Large intestine (tissue), 3 donors: ENCODE results near the gene TNFRSF18. TPM values are rescaled to one million over a fixed set of nuclear protein-coding genes. Genes with fewer than 3 reads are reported as not detected.
A peak's percentile ranks its signal among the peaks of the same experiment; 100 is the strongest.
"Not testable (repeated sequence)": the region's sequence is repeated elsewhere in the genome, so short reads cannot be mapped to it uniquely, and the experiment has no call there.

Experiments
- DNase-seq, 2 donors: peaks; one replicate each; pipeline versions ENCODE4 v3.0.0 to v3.0.0-alpha.2; 2013
- H3K27ac ChIP-seq: one replicate; pipeline ENCODE4 v1.5.1; 2013; ENCODE audit warnings: low read length
- H3K27me3 ChIP-seq: 2 replicates; pipeline ENCODE4 v1.6.1; 2013; ENCODE audit warnings: low read length; ENCODE audit not compliant: control insufficient read depth, insufficient read depth
- H3K36me3 ChIP-seq: 2 replicates; pipeline ENCODE4 v1.6.1; 2013; ENCODE audit warnings: low read length; ENCODE audit not compliant: control insufficient read depth, insufficient read depth
- H3K4me1 ChIP-seq: one replicate; pipeline ENCODE4 v1.6.1; 2013; ENCODE audit warnings: low read length; ENCODE audit not compliant: control insufficient read depth, insufficient read depth
- H3K4me3 ChIP-seq: one replicate; pipeline ENCODE4 v1.5.1; 2013; ENCODE audit warnings: low read length
- H3K9me3 ChIP-seq: one replicate; pipeline ENCODE4 v1.6.1; 2013; ENCODE audit warnings: mild to moderate bottlenecking, low read depth, low read length, moderate library complexity; ENCODE audit not compliant: control insufficient read depth
- WGBS: methylation state at CpG from one replicate; pipeline ENCODE4 v1.1.5; 2013; ENCODE audit warnings: low lambda C conversion rate; ENCODE audit not compliant: insufficient coverage; 5-methylcytosine and 5-hydroxymethylcytosine counted together
- polyA plus RNA-seq: library from polyadenylated mRNA; unstranded; fragments of 120-200 nt; gene quantifications from one replicate; pipeline ENCODE4 v1.2.1, GENCODE V29; 2013

TNFRSF18 gene
- polyA plus RNA-seq, 1 donor = 0.49 TPM

DNA sequence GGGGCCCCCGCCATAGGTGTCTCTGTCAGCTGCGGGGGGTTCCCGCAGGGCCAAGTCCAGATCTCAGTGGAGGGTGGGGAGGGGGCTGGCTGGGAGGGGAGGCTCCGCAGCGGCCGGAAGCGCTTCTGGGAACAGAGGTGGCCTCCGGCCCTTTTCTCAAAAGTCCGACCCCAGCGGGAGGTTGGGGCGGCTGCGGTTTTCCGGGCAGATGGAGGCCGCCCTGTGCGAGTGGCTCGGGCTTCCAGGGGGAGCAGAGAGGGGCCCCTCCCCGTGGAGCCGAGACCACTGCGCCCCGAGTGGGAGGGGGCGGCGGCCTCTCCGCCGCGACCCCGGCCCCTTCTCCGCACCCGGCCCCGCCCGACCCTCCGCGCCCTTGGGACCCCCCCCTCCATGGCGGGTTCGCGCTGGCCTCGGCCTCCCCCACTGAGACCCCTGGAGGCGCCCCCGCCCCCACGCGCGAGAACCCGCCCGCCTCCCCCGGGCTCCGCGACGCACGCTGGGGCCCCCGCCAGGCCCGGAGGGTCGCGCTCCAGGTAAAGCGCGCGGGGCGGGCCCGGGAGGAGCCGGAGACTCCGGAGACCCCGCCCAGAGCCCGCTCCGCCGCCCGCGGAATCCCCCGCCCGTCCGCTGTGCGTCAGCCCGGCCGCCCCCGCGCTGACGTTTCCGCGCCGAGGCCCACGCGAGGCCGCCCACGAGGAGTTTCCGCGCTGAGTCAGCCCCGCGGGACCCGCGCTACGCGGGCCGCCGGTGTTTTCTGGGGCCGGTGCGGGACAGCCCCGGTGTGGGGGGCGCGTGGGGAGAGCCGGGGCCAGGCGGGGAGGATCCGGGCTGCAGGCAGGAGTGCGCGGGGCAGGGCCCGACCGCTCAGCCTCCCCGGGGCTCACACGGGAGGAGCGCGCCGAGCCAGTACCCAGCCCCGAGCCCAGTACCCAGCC is 5.2 kb downstream of the TNFRSF18 start:
- peak; percentile 29 to 43 for DNase-seq
- no peaks in the 10 kb centered on the region for H3K36me3 ChIP-seq
- H3K9me3 ChIP-seq = peaks cover 10% of the 10 kb centered on the region
- no peak overlapping the region for H3K4me3 ChIP-seq
- H3K4me1 ChIP-seq = peaks cover 4% of the 10 kb centered on the region
- H3K27ac ChIP-seq = no peak overlapping the region
- WGBS = no CpG with 5 or more reads among the region's 109 CpGs
- H3K27me3 ChIP-seq = peaks cover 46% of the 10 kb centered on the region

DNA sequence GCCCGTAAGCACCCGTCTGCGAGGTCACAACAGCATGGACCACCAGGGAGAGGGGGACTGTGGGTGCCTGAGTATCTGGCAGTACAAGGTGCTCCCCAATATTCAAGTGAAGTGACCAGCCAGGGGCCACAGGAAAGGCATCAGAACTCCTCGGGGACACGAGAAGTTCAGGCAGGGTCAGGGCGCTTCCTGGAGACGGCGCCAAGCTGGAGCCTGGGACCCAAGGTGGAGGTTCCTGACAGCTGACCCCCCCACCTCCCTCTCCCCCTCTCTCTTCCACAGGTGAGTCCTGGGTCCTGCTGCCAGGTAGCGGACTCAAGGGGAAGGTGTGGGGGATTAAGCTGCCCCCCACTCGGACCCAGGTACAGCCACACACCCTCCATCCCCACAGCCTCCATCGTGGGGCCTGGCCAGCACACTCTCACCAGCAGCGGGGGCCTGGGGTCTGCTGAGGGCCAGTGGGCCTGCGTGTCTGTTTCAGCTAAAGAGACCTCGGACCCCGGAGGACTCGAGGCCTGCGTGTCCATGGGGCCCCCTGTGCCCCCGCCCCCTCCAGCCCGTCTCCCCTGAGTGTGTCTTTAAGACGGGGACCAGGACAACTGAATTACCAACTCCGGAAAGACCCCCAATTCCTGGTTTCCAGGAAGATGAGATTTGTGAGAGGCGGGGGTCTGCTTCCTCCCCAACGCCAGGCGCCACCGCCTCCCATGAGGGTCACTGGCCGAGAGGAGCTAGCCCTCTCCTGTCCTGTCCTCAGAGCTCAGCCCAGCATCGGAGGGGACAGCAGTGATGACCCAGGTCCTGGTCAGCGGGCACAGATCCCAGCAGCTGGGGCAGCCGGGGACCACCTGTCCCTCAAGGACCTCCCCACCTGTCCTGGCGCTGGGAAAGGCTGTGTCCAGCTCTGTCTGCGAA is 6.2 kb downstream of the TNFRSF18 start:
- no peak for DNase-seq
- Histone ChIP-seq H3K4me3 (no peak overlapping the region), H3K4me1 (peaks cover 3% of the 10 kb centered on the region), H3K36me3 (no peaks in the 10 kb centered on the region), H3K27ac (no peak overlapping the region), H3K9me3 (peaks cover 10% of the 10 kb centered on the region), H3K27me3 (peaks cover 37% of the 10 kb centered on the region)
- no CpG with 5 or more reads among the region's 31 CpGs for WGBS

DNA sequence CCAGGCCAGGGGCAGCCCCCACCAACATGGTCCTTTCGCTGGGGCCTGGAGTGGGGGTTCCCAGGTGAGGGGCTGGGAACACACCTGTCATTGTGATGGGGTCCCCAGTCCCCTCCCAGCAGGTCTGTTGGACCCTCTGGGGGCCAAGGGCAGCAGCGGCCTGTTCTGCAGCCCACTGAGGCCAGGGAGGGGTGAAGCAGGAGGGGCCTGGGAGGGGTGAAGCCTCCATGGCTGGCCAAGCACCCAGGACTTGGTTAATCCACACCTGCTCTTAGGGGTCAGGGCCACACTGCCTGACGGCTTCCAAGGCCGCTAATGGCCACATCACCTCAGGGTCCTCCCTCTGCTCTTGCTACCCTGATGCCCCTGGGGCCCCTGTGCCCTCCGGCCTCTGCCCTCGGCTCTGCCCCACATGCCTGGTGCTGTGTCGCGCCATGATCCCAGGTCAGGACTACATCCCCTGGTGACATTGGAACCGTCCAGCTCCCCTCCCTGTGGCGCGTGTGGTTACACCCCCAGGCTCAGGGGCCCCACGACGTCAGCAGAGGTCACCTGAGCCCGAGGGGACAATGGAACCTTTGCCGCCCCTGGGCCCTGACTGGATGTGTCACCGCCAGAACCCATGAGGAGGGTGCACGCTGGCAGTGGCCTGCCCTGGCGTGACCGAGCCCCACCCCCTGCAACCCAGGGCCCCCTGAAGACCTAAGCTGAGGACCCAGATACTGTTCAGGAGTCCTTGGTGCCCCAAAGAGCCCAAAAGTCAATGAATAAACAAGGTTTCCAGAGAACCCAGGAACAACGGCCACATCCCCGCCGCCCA is 7.0 kb downstream of the TNFRSF18 start:
- H3K4me1 ChIP-seq = peaks cover 3% of the 10 kb centered on the region
- H3K27ac ChIP-seq = no peak overlapping the region
- H3K36me3 ChIP-seq = no peaks in the 10 kb centered on the region
- no peak overlapping the region for H3K4me3 ChIP-seq
- peaks cover 35% of the 10 kb centered on the region for H3K27me3 ChIP-seq
- H3K9me3 ChIP-seq = peaks cover 10% of the 10 kb centered on the region
- no CpG with 5 or more reads among the region's 22 CpGs for WGBS
- DNase-seq = no peak

DNA sequence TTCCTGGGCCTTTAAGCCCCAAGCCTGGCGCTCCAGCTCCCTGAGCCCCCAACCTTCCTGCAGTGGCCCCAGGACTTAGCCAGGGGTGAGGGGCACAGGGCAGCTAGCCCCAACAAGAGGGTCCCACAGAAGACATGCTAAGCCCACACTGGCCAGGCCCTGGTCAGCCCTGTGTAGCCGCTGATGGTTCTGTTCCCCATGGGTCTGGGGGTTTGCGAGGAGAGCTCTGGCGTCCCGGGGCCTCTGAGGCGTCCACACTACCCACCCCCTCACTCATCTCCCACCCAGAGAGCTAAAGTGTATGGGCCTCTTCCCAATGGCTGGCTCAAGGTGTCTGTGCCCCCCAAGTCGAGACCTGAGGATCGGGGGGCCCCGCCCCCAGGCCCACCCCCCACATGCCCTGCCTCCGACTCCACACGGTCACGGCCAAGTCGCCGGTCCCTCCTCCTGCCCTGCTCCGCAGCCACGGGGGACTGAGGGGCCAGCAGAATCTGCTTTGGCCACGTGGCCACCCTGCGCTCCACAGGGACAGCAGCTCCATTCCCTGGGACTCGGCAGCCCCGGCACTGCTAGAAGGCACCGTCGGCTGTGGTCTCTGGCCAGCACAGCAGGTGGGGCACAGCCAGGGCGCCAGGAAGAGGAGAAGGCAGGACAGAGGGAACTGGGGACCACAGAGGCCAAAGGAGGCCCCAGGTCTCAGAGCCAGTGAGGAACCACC is 7.8 kb downstream of the TNFRSF18 start:
- peaks cover 3% of the 10 kb centered on the region for H3K4me1 ChIP-seq
- no CpG with 5 or more reads among the region's 23 CpGs for WGBS
- H3K27ac ChIP-seq = no peak overlapping the region
- H3K27me3 ChIP-seq = peaks cover 32% of the 10 kb centered on the region
- no peak overlapping the region for H3K4me3 ChIP-seq
- no peak for DNase-seq
- peaks cover 4% of the 10 kb centered on the region for H3K9me3 ChIP-seq
- H3K36me3 ChIP-seq = no peaks in the 10 kb centered on the region

DNA sequence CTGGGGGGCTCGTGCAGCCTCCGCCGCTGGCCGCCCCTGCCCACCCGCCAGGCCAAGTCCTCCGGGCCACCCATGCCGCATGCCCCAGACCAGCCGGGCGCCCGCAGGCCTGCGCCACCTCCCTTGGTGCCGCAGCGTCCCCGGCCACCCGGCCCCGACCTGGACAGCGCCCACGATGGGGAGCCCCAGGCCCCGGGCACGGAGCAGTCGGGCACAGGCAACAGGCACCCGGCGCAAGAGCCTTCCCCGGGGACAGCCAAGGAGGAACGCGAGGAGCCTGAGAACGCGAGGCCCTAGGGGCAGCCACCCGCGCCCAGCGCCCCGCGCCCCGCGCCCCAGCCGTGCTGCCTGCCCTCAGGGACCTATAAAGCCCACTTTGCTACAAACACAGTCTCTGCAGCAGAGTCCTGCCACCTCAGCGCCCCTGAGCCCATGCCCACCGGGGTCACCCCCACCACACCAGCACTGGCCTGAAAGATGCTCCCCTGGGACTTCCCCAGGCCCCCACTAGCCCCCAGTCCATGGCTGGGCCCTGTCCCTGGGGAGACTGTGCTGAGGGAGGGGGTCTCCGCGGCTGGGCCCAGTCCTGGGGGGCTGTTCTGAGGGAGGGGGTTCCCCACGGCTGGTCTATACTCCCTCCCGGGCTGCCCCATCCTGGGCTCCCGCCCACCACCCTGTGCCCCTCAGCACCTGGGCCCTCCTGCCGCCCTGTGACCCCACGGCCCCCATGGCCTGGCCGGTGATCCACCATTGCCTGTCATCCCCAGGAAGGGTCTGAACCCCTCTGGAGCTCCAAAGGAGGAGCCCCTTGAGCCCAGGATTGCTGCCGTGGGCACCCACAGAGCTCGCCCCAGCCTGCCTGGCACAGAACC is 8.6 kb downstream of the TNFRSF18 start:
- H3K36me3 ChIP-seq = no peaks in the 10 kb centered on the region
- no peak overlapping the region for H3K27ac ChIP-seq
- H3K4me1 ChIP-seq = peaks cover 3% of the 10 kb centered on the region
- H3K27me3 ChIP-seq = peaks cover 25% of the 10 kb centered on the region
- no peak overlapping the region for H3K4me3 ChIP-seq
- no CpG with 5 or more reads among the region's 48 CpGs for WGBS
- H3K9me3 ChIP-seq = peaks cover 4% of the 10 kb centered on the region
- DNase-seq = no peak

DNA sequence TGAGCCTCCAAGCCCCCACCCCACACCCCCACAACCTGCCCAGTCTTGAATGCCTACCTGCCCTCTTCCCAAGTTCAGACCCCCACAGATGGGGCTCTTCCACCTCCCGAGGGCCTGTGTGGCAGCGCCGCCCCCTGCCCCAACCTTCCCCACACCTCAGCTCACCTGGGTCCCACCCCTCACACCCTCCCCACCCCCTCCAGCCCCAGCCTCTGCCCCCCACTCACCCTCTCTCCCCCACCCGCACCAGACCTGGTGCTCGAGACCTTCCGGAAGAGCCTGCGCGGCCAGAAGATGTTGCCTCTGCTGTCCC is 9.2 kb downstream of the TNFRSF18 start:
- Histone ChIP-seq H3K27me3 (peaks cover 22% of the 10 kb centered on the region), H3K9me3 (peaks cover 4% of the 10 kb centered on the region), H3K36me3 (no peaks in the 10 kb centered on the region), H3K4me1 (peaks cover 3% of the 10 kb centered on the region), H3K27ac (no peak overlapping the region), H3K4me3 (no peak overlapping the region)
- no CpG with 5 or more reads among the region's 8 CpGs for WGBS
- DNase-seq = no peak

DNA sequence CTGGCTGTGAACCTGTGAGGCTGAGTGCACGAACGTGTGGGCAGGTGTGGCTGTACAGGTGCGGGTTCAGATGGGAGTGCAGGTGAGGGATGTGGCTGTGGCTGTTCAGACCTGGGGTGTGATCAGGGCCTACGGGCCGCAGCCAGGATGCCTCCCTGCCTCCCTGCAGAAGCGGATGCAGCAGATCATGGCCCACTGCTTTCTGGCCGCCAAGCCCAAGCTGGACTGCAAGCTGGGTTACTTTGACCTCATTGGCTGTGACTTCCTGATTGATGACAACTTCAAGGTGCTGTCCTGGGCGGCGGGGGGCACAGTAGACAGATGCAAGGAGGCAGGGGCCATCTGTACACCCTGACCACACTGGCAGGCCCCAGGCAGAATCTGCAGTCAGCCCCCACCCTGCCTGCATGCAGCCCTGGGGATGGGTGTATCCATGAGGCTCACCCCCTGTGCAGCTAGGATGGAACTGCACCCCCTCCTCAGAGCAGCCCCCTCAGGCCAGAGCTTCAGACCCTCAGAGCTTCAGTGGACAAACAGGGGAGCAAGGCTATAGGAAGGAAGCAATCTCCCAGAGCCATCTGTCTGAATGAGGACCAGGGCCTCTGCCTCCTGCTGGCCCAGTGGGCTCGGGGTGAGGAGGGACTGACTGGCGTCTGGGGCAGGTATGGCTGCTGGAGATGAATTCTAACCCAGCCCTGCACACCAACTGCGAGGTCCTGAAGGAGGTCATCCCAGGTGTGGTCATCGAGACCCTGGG is 9.8 kb downstream of the TNFRSF18 start:
- peaks cover 4% of the 10 kb centered on the region for H3K9me3 ChIP-seq
- no peak overlapping the region for H3K4me3 ChIP-seq
- H3K27ac ChIP-seq = no peak overlapping the region
- H3K4me1 ChIP-seq = peaks cover 3% of the 10 kb centered on the region
- H3K36me3 ChIP-seq = no peaks in the 10 kb centered on the region
- DNase-seq = no peak
- no CpG with 5 or more reads among the region's 13 CpGs for WGBS
- H3K27me3 ChIP-seq = peaks cover 22% of the 10 kb centered on the region

DNA sequence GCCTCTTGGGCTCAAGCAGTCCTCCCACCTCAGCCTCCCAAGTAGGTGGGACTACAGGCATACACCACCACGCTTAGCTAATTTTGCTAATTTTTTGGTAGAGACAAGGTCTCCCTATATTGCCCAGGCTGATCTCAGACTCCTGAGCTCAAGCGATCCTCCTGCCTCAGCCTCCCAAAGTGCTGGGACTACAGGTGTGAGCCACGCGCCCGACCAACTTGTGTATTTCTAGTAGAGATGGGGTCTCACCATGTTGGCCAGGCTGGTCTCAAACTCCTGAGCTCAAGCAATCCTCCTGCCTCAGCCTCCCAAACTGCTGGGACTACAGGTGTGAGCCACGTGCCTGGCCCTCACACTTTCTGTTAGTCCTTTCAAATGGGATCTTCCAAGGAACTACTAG is 10.7 kb downstream of the TNFRSF18 start:
- no CpG with 5 or more reads among the region's 6 CpGs for WGBS
- DNase-seq, H3K36me3 ChIP-seq, H3K4me1 ChIP-seq, H3K27ac ChIP-seq, H3K4me3 ChIP-seq, H3K9me3 ChIP-seq: not testable (repeated sequence)
- peaks cover 20% of the 10 kb centered on the region for H3K27me3 ChIP-seq
